ENCODE data around the gene PKD2L1.
"Not testable (repeated sequence)": the region's sequence is repeated elsewhere in the genome, so short reads cannot be mapped to it uniquely, and the experiment has no call there.

The PKD2L1 gene

DNA sequence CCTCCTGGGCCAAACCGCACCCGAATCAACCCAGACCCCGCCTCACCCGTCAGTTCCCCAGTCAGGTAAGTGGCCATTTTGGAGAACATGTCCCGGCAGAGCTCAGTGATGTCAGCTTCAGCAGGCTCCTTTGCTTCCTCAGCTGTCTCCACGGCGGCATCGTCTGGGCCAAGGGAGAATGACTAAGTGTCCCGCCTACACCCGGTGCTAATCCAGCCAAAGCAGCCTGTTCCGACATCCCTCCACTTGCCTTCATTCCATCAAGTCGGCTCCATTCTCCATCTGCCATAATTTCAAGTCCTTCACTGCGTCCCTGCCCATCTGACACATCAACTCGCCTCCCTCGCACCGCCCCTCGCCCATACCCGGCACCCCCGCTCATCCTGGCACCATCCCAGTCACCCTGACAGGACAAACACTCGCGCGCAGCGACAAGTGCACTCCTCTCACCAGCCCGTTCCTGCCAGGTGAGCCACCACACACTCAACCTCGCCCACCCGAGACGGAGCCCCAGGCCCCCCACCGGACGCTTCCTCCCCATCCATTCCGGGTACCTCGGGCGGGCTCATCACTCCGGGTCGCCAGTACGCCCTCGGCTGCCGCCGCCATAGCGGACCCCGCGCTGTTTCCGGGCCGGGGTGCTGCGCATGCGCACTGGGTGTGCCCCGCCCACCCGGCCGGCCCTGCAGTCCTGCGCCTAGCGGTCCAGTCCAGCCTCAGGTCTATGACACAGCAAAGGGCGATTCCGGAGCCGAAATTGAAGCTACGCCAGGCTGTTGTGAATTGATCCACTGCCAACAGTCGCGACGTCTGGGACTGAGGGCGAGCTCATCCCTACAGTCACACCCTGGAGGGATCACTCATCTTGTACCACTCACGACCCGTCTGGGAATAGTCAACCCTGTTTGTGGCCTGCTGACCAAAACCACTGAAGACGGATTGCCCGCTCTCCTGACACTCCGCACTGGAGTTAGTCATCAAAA lies 43.7 kb downstream of the PKD2L1 start, which contains the start of gene BLOC1S2:
TSS of gene BLOC1S2 (minus strand) at position 630 of the 983 bp plus-strand sequence. CDS start at position 609, 21 bp downstream.
- peak; percentile 86 for DNase-seq (ENCODE audit: low read depth)

DNA sequence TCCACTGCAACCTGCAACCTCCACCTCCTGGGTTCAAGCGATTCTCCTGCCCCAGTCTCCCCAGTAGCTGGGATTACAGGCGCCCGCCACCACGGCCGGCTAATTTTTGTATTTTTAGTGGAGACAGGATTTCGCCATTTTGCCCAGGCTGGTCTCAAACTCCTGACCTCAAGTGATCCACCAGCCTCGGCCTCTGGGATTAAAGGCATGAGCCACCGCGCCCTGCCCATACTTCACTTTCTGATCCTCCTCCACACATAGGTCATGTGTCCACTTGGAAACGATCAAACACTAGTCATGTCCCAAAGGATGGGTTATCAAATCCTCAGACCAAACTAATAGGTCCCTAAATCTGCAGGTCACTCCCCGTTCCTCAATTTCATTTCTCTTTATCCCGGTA lies 44.7 kb downstream of the PKD2L1 start:
- DNase-seq (ENCODE audit: low read depth) = not testable (repeated sequence)

DNA sequence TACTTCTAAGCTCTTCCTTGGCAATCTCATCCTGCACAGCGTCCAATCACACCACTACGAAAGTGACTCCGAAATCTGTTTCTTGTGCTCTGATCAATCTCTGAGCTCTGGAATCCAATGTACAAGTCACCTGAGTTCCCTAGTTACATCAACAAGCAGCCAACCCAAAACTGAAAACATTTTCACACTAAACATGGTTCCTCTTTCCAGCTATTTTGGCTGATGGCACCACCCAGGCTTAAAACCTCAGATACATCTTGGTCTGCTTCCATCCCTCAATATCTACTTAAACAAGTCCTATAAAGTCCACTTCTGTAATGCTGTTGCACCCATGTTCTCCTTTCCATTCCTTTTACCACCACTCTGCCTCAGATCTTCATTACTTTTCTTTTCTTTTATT lies 47.1 kb downstream of the PKD2L1 start:
- no peak for DNase-seq (ENCODE audit: low read depth)

DNA sequence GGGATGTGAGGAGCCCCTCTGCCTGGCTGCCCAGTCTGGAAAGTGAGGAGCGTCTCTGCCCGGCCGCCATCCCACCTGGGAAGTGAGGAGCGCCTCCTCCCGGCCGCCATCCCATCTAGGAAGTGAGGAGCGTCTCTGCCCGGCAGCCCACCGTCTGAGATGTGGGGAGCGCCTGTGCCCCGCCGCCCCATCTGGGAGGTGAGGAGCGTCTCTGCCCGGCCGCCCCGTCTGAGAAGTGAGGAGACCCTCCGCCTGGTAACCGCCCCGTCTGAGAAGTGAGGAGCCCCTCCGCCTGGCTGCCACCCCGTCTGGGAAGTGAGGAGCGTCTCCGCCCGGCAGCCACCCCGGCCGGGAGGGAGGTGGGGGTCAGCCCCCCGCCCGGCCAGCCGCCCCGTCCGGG lies 53.1 kb downstream of the PKD2L1 start:
- DNase-seq (ENCODE audit: low read depth) = not testable (repeated sequence)

DNA sequence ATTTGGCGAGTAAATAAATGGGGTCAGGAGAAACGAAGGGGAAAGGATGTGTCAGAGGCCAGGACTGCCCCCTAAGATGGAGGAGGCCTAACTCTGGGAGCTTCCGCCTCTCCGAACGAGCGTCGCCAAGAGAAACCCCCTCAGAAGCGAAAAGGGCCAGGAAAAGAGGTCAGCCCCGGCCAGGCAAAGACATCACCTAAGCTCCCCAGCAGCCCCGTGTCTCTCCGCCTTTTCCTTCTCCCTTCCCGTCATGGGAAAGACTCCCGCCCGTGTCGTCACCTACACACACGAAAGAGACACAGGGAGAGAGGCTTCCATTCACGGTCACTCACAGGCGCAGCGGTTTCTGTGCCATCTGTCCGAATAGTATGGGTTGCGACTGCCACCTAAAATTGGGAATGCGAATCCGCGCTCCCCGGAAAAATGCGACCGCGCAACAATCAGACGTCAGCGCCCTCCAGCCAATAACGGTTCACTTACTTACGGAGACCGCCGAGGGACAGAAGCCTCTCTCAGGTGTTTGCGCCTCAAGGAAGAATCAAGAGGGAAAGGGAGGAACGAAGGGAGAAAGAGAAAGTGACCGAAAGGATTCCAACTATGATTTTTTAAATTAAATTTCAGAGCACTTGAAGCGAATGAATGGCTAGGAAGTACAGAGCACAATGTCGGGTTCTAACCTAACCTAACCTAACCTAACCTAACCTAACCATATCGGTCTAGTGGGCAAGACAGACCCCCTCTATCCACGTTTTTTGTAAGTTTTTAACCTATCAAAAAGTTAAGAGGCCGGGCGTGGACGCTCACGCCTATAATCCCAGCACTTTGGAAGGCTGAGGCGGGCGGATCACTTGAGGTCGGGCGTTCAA lies 62.6 kb downstream of the PKD2L1 start, which contains the start of gene CWF19L1:
TSS of gene CWF19L1 (minus strand) at position 400 of the 866 bp plus-strand sequence. CDS start at position 355, 45 bp downstream.
- peak; percentile 79 for DNase-seq (ENCODE audit: low read depth)

DNA sequence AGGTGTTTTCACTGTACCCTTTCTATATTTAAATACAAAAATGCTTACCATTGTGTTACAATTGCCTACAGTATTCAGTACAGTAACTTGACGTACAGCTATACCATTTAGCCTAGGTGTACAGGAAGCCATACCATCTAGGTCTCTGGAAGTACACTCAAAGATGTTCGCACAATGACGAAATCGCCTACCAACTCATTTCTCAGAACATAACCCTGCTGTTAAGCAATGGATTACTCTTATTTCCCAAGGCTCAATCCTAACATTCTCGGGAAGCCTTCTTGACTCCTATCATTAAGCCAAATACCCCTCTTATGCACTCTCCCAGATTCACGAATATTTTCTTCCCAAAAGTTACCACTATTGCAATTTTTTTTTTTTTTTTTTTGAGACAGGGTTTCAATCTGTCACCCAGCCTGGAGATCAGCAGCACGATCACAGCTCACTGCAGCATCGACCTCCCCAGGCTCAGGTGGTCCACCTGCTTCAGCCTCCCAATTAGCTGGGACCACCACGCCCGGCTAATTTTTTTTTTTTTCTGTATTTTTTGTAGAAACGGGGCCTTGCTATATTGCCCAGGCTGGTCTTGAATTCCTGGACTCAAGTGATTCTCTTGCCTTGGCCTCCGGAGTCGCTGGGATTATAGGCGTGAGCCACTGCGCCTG lies 64.1 kb downstream of the PKD2L1 start:
- no peak for DNase-seq (ENCODE audit: low read depth)

DNA sequence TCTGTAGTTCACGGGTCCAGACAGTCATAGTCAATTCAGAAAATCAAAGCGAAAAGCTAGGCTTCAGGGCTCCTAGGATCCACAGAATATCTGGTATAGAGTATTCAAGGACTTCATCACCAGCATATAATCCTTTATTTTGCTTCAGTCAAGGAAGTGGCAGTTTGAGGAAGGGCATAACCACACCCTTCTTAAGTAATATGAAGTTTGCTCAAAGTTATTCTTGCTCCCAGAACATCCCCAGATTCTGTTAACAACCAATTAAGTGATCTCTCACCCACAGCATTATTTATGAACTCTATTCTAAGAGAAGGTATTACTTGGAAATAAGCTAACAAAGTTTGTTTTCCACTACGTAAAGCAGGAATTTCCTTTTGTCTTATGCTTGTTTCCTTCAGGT lies 75.8 kb downstream of the PKD2L1 start:
- DNase-seq (ENCODE audit: low read depth) = no peak

DNA sequence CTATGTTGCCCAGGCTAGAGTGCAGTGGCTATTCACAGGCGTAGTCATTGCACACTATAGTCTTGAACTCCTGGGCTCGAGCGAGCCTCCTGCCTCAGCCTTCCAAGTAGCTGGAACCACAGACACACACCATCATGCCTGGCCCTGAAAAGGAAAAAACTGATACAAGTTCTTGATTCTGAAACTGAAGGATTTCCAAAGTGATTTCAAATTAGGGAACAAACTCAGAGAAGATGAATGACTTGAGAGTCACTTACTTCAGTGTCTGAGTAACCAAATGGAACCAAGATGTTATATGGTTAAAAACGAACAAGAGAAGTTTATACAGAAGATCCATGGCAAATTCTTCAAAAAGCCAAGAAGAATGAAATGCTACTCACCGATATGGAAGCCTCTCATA lies 77.0 kb downstream of the PKD2L1 start:
- DNase-seq (ENCODE audit: low read depth) = no peak

DNA sequence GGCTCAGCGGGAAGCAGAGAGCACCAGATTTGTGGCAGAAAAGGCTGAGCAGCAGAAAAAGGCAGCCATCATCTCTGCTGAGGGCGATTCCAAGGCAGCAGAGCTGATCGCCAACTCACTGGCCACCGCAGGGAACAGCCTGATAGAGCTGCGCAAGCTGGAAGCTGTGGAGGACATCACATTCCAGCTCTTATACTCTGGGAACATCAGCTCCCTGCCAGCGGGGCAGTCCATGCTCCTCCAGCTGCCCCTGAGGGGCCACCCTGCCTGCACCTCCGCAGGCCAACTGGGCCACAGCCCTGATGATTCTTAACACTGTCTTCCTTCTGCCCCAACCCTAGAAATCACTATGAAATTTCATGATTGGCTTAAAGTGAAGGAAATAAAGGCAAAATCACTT lies 81.2 kb downstream of the PKD2L1 start:
- no peak for DNase-seq (ENCODE audit: low read depth)

DNA sequence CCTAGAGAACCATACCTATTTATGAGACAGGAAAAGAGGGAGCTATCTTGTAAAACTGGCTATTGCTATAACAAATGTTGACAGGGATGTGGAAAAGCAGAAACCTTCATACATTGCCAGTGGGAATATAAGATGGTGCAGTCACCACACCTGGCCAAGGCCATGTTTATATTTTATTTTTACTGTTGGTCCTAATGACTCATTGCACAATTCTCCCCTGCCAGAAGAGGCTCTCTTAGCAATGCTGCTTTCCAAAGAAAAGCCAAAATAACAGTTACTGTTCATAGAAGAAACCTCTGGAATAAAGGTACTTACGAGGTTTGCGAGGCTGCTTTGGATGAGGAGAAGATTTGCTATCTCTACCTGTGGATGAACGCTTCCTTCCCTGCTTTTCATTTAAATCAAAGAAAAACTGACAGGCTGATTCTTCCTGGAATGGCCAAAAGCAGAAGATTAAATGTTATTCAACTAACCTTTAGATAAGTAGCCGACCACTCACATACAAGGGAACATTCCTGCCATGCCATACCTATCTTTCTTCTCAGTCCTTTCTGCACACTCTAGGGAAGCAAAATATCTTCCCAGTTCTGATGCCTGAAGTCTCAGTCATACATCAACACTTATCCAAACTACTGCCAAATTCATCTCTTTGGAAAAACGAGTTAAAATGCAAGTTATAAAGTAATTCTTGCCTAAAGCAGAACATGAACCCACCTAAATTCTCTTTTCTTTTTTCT lies 84.4 kb downstream of the PKD2L1 start:
- no peak for DNase-seq (ENCODE audit: low read depth)

DNA sequence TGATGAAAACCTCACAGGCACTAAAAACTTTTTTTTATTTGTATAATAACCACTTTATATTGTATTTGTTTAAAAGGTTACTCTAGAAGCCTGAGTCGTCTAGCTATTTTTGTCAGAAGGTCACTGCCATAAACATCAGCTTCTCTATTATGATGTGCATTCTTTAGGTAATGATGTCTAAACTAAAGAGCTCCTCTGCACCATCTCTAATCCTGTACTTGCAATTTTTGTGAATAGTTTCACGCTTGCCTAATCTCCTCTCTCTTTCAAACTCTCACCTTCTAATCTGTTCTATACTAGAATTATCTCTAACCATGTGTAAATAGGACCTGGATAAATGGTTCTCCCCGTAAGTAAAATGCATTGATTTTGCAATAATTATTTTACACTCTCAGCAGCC lies 90.2 kb downstream of the PKD2L1 start:
- DNase-seq (ENCODE audit: low read depth) = no peak

DNA sequence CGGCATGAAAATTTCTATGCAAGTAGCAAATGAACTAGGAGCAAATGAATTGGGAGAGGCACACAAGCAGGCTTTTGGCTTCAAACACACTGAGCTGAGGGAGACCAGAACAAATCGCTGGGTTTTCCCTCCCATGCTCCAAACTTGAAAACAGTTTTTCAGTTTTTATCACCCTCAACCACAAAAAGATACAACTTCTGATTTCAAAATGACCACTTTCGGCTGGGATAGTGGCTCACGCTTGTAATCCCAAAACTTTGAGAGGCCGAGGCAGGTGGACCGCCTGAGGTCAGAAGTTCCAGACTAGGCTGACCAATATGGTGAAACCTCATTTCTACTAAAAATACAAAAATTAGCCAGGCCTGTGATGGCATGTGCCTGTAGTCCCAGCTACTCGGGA lies 91.6 kb downstream of the PKD2L1 start:
- DNase-seq (ENCODE audit: low read depth) = no peak

Measured in stromal cell of bone marrow (primary cell).